Uterus (tissue), 2 donors: Measurements from ENCODE around the gene LHPP.
"Not testable (repeated sequence)": the region's sequence is repeated elsewhere in the genome, so short reads cannot be mapped to it uniquely, and the experiment has no call there.

Experiments
- CTCF ChIP-seq, 4 experiments: fragments of 200-600 bp in 2 of 4; fragments of 450-650 bp in 2 of 4; sonication (generic) in 2 of 4; IDR thresholded peaks; one replicate each; pipeline ENCODE4 v1.5.1; 2016 to 2019; ENCODE audit warnings: antibody characterized with exemption in 4 of 4, mild to moderate bottlenecking in 2 of 4, moderate library complexity in 1 of 4
- POLR2A ChIP-seq, 2 donors: fragments of 450-650 bp; IDR thresholded peaks; one replicate each; pipeline ENCODE4 v1.6.1; 2016; ENCODE audit warnings: antibody characterized with exemption in 2 of 2, mild to moderate bottlenecking in 1 of 2, moderate library complexity in 1 of 2

GRCh38 chr10:124549171-124549570, 87.5 kb downstream of the LHPP start:
- TF ChIP-seq CTCF, POLR2A (IDR thresholded peaks at IDR 0.05): not testable (repeated sequence)
